ENCODE data around the gene SGIP1. TPM values are rescaled to one million over a fixed set of nuclear protein-coding genes. Genes with fewer than 3 reads are reported as not detected.

The SGIP1 gene
- total RNA-seq, 4 donors from 2014 or later, result 1.9 to 8.8 (median 4.8) TPM

DNA sequence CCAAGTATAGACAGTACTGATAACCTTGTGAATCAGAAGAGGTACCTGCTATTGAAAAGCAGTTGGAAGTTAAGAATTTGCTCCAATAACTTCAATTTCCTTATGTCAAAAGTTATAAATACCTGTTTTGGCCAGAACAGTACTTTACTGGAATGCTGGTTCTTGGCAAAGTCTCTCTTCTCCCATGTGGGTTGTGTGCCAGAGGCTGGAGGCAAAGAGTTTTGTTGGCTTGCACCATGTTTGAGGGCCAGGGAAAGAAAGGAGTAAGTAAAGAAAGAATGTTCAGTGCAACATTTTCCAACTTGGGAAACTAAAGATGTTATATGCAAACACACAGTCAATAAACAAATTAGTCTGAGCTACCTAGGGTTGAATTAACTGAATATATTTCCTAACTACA, 151.3 kb downstream of the SGIP1 start:
- ATAC-seq (ENCODE audit: low FRiP score) (no peak), DNase-seq (ENCODE audit: low spot score) (no peak)

GRCh38 chr1:66685670-66686069, 151.7 kb downstream of the SGIP1 start:
- TF ChIP-seq, protein P1, sequence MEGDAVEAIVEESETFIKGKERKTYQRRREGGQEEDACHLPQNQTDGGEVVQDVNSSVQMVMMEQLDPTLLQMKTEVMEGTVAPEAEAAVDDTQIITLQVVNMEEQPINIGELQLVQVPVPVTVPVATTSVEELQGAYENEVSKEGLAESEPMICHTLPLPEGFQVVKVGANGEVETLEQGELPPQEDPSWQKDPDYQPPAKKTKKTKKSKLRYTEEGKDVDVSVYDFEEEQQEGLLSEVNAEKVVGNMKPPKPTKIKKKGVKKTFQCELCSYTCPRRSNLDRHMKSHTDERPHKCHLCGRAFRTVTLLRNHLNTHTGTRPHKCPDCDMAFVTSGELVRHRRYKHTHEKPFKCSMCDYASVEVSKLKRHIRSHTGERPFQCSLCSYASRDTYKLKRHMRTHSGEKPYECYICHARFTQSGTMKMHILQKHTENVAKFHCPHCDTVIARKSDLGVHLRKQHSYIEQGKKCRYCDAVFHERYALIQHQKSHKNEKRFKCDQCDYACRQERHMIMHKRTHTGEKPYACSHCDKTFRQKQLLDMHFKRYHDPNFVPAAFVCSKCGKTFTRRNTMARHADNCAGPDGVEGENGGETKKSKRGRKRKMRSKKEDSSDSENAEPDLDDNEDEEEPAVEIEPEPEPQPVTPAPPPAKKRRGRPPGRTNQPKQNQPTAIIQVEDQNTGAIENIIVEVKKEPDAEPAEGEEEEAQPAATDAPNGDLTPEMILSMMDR (IDR thresholded peaks at IDR 0.05), result no peak
- ATAC-seq (ENCODE audit: low FRiP score) (no peak), DNase-seq (ENCODE audit: low spot score) (no peak)

More for the DNA sequence above, 151.3 kb downstream of the SGIP1 start:
- TF ChIP-seq, protein P1 (IDR thresholded peaks at IDR 0.05), result no peak

GRCh38 chr1:66686406-66686805, 152.5 kb downstream of the SGIP1 start:
- ATAC-seq (ENCODE audit: low FRiP score) (no peak), DNase-seq (ENCODE audit: low spot score) (no peak)
- TF ChIP-seq, protein P1 (IDR thresholded peaks at IDR 0.05), result no peak

GRCh38 chr1:66687358-66687757, 153.4 kb downstream of the SGIP1 start:
- DNase-seq (ENCODE audit: low spot score) (no peak), ATAC-seq (ENCODE audit: low FRiP score) (no peak)
- TF ChIP-seq, protein P1 (IDR thresholded peaks at IDR 0.05), result no peak

DNA sequence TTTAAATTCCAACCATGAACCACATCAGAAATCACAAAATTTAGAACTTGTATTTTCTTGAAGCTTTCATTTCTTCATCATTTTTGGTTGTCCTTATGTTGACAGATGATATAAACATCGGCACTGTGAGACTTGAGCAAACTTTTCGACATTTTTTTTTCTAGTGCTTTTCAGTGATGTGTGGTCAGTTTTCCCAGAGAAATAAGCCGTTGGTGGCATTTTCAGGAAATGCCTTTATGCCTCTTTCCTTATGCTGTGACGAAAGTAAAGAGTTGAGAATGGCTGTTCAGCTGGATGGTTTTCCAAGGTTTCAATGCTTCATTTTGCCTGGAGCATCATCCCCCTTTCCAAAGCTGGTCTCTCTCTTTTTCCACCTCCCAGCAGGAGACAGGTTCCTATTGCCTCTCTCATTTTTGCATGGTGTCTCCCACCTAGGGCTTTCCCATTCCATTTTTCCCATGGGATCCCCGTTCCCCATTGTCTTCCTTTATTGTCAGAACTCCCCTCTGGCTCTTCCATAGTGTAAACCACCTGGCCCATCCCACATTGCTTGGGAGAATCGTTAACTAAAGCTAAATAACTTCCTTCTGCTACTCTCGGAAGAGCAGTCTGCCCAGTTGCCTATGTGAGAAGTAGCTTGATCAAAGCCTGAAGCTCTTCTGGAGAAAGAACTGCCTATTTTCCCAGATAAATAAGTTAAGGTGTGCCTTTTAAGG, 156.9 kb downstream of the SGIP1 start:
- ATAC-seq (ENCODE audit: low FRiP score) (no peak), DNase-seq (ENCODE audit: low spot score) (no peak)
- TF ChIP-seq, protein P1 (IDR thresholded peaks at IDR 0.05), result no peak

GRCh38 chr1:66692681-66693080, 158.7 kb downstream of the SGIP1 start:
- ATAC-seq (ENCODE audit: low FRiP score) (no peak), DNase-seq (ENCODE audit: low spot score) (no peak)
- TF ChIP-seq, protein P1 (IDR thresholded peaks at IDR 0.05), result no peak

GRCh38 chr1:66693856-66694255, 159.9 kb downstream of the SGIP1 start:
- DNase-seq (ENCODE audit: low spot score) (no peak), ATAC-seq (ENCODE audit: low FRiP score) (no peak)
- TF ChIP-seq, protein P1 (IDR thresholded peaks at IDR 0.05), result no peak
